GM19035 (cell line): ENCODE results near the gene RAX.
"Not testable (repeated sequence)": the region's sequence is repeated elsewhere in the genome, so short reads cannot be mapped to it uniquely, and the experiment has no call there.

Source experiments
- ATAC-seq: cut with Tn5 transposase; IDR thresholded peaks from one replicate; pipeline ENCODE4 v1.9.1; 2021; ENCODE audit not compliant: unreplicated experiment

Gene RAX

GRCh38 chr18:59273759-59274532, 692 bp upstream of the RAX start:
- ATAC-seq = no peak

GRCh38 chr18:59272221-59272888, 899 bp downstream of the RAX start:
- ATAC-seq = no peak

- ATAC-seq = no peak
Measured at GRCh38 chr18:59271606-59272220, 1.5 kb downstream of the RAX start.

- no peak for ATAC-seq
Measured at GRCh38 chr18:59270689-59271257, 2.5 kb downstream of the RAX start.

GRCh38 chr18:59269563-59270119, 3.6 kb downstream of the RAX start:
- ATAC-seq = no peak

GRCh38 chr18:59268721-59269562, 4.3 kb downstream of the RAX start:
- ATAC-seq = no peak

- no peak for ATAC-seq
Measured at GRCh38 chr18:59268127-59268720, 5.0 kb downstream of the RAX start.

- ATAC-seq = no peak
Measured at GRCh38 chr18:59267503-59268126, 5.6 kb downstream of the RAX start.

GRCh38 chr18:59266886-59267502, 6.3 kb downstream of the RAX start:
- ATAC-seq = no peak

GRCh38 chr18:59266459-59266858, 6.8 kb downstream of the RAX start:
- ATAC-seq = no peak

GRCh38 chr18:59265974-59266369, 7.3 kb downstream of the RAX start:
- no peak for ATAC-seq

GRCh38 chr18:59265246-59265973, 7.8 kb downstream of the RAX start:
- peak; percentile 77 for ATAC-seq

GRCh38 chr18:59264651-59265245, 8.5 kb downstream of the RAX start:
- no peak for ATAC-seq

- ATAC-seq = no peak
Measured at GRCh38 chr18:59264121-59264571, 9.1 kb downstream of the RAX start.

- ATAC-seq = no peak
Measured at GRCh38 chr18:59263661-59264060, 9.6 kb downstream of the RAX start.

- not testable (repeated sequence) for ATAC-seq
Measured at GRCh38 chr18:59262243-59262642, 11.0 kb downstream of the RAX start.

- ATAC-seq = not testable (repeated sequence)
Measured at GRCh38 chr18:59261842-59262241, 11.4 kb downstream of the RAX start.

- ATAC-seq = not testable (repeated sequence)
Measured at GRCh38 chr18:59255491-59255890, 17.8 kb downstream of the RAX start.
